H9 (cell line): ENCODE data around the gene SDK1. TPM values are rescaled to one million over a fixed set of nuclear protein-coding genes. Genes with fewer than 3 reads are reported as not detected.

ENCODE experiments used
- DNase-seq: peaks from one replicate; pipeline ENCODE4 v3.0.0-alpha.2; 2017
- H2AFZ ChIP-seq: one replicate; pipeline ENCODE4 v1.6.1; 2013; ENCODE audit warnings: mild to moderate bottlenecking, low read length, control low read depth, moderate library complexity
- H2AK5ac ChIP-seq: 2 replicates; pipeline ENCODE4 v1.6.1; 2013; ENCODE audit warnings: low read length, control low read depth, mixed read lengths; ENCODE audit not compliant: insufficient read length
- H2BK120ac ChIP-seq: one replicate; pipeline ENCODE4 v1.6.1; 2013; ENCODE audit warnings: low read depth, mild to moderate bottlenecking, low read length, control low read depth, inconsistent platforms; ENCODE audit not compliant: poor library complexity, severe bottlenecking
- H2BK12ac ChIP-seq: 2 replicates; pipeline ENCODE4 v1.6.1; 2013; ENCODE audit warnings: low read length, control low read depth, mixed read lengths, low read depth; ENCODE audit not compliant: insufficient read length
- H2BK15ac ChIP-seq: 2 replicates; pipeline ENCODE4 v1.6.1; 2013; ENCODE audit warnings: low read depth, low read length, control low read depth
- H2BK20ac ChIP-seq: one replicate; pipeline ENCODE4 v1.6.1; 2013; ENCODE audit warnings: low read depth, mild to moderate bottlenecking, low read length, control low read depth, inconsistent platforms; ENCODE audit not compliant: poor library complexity, severe bottlenecking
- H2BK5ac ChIP-seq: 2 replicates; pipeline ENCODE4 v1.6.1; 2013; ENCODE audit warnings: low read length, control low read depth, mixed read lengths; ENCODE audit not compliant: insufficient read length
- H3K14ac ChIP-seq: 2 replicates; pipeline ENCODE4 v1.6.1; 2013; ENCODE audit warnings: low read length, control low read depth; ENCODE audit not compliant: insufficient read depth
- H3K18ac ChIP-seq: 2 replicates; pipeline ENCODE4 v1.6.1; 2013; ENCODE audit warnings: low read depth, mild to moderate bottlenecking, mixed read lengths, low read length, control low read depth; ENCODE audit not compliant: insufficient read length
- H3K23ac ChIP-seq: 2 replicates; pipeline ENCODE4 v1.6.1; 2013; ENCODE audit warnings: low read length, control low read depth, mixed read lengths, low read depth; ENCODE audit not compliant: insufficient read length
- H3K23me2 ChIP-seq: 2 replicates; pipeline ENCODE4 v1.6.1; 2013; ENCODE audit warnings: low read depth, mild to moderate bottlenecking, mixed read lengths, low read length, control low read depth; ENCODE audit not compliant: insufficient read length, poor library complexity, severe bottlenecking
- H3K27ac ChIP-seq: 2 replicates; pipeline ENCODE4 v1.5.1; 2013; ENCODE audit warnings: low read length, control low read depth, mixed read lengths, low read depth; ENCODE audit not compliant: insufficient read length
- H3K27me3 ChIP-seq: 2 replicates; pipeline ENCODE4 v1.6.1; 2013; ENCODE audit warnings: low read length, control low read depth, inconsistent platforms; ENCODE audit not compliant: insufficient read depth
- H3K4ac ChIP-seq: 2 replicates; pipeline ENCODE4 v1.6.1; 2013; ENCODE audit warnings: low read depth, mild to moderate bottlenecking, control low read depth, inconsistent platforms, low read length, moderate library complexity
- H3K4me1 ChIP-seq: 2 replicates; pipeline ENCODE4 v1.6.1; 2013; ENCODE audit warnings: low read length, control low read depth, inconsistent platforms; ENCODE audit not compliant: insufficient read depth
- H3K4me2 ChIP-seq: 2 replicates; pipeline ENCODE4 v1.6.1; 2013; ENCODE audit warnings: low read length, control low read depth, mixed read lengths; ENCODE audit not compliant: insufficient read length, insufficient read depth
- H3K56ac ChIP-seq: 2 replicates; pipeline ENCODE4 v1.6.1; 2013; ENCODE audit warnings: low read depth, mild to moderate bottlenecking, mixed read lengths, low read length, control low read depth; ENCODE audit not compliant: insufficient read length
- H3K79me1 ChIP-seq: 2 replicates; pipeline ENCODE4 v1.6.1; 2013; ENCODE audit warnings: low read depth, mild to moderate bottlenecking, moderate library complexity, low read length, control low read depth, inconsistent platforms; ENCODE audit not compliant: insufficient read depth, poor library complexity, severe bottlenecking
- H3K79me2 ChIP-seq: 2 replicates; pipeline ENCODE4 v1.6.1; 2013; ENCODE audit warnings: low read length, control low read depth, inconsistent platforms; ENCODE audit not compliant: insufficient read depth
- H3K9ac ChIP-seq: 2 replicates; pipeline ENCODE4 v1.6.1; 2013; ENCODE audit warnings: low read length, control low read depth, mixed read lengths; ENCODE audit not compliant: insufficient read length; ENCODE audit errors: extremely low read depth
- H3K9me3 ChIP-seq: one replicate; pipeline ENCODE4 v1.6.1; 2013; ENCODE audit warnings: low read depth, low read length, inconsistent platforms; ENCODE audit not compliant: control insufficient read depth
- H3T11ph ChIP-seq: one replicate; pipeline ENCODE4 v1.6.1; 2013; ENCODE audit warnings: mild to moderate bottlenecking, low read length, control low read depth, inconsistent platforms
- H4K20me1 ChIP-seq: one replicate; pipeline ENCODE4 v1.6.1; 2013; ENCODE audit not compliant: control insufficient read depth, insufficient read length, insufficient read depth
- H4K5ac ChIP-seq: 2 replicates; pipeline ENCODE4 v1.6.1; 2013; ENCODE audit warnings: low read depth, mild to moderate bottlenecking, mixed read lengths, low read length, control low read depth; ENCODE audit not compliant: insufficient read length
- H4K8ac ChIP-seq: replicated peaks from 2 replicates; pipeline ENCODE4 v1.6.1; 2013; ENCODE audit warnings: low read length, control low read depth, mixed read lengths, low read depth; ENCODE audit not compliant: insufficient read length
- H4K91ac ChIP-seq: 2 replicates; pipeline ENCODE4 v1.6.1; 2013; ENCODE audit warnings: low read depth, mild to moderate bottlenecking, moderate library complexity, mixed read lengths, low read length, control low read depth; ENCODE audit not compliant: insufficient read length
- H3K27ac Mint-ChIP-seq, 3 experiments: 2 replicates in 2 of 3; 3 replicates in 1 of 3; pipeline ENCODE4 v1.8.0; 2020 to 2021; ENCODE audit warnings: mixed read lengths in 3 of 3, mild to moderate bottlenecking in 1 of 3, moderate library complexity in 1 of 3
- H3K27me3 Mint-ChIP-seq: 2 replicates; pipeline ENCODE4 v1.8.0; 2021; ENCODE audit warnings: low read depth, mild to moderate bottlenecking, moderate library complexity, mixed read lengths
- H3K36me3 Mint-ChIP-seq, 3 experiments: 2 replicates in 2 of 3; 3 replicates in 1 of 3; pipeline ENCODE4 v1.8.0; 2020 to 2021; ENCODE audit warnings: low read depth in 3 of 3, mixed read lengths in 3 of 3; ENCODE audit not compliant: insufficient read depth in 1 of 3
- H3K4me1 Mint-ChIP-seq, 2 experiments: 2 replicates each; pipeline ENCODE4 v1.8.0; 2020; ENCODE audit warnings: mixed read lengths in 2 of 2
- H3K4me3 Mint-ChIP-seq, 2 experiments: 2 replicates in 1 of 2; 3 replicates in 1 of 2; pipeline ENCODE4 v1.8.0; 2020 to 2021; ENCODE audit warnings: mild to moderate bottlenecking in 2 of 2, mixed read lengths in 2 of 2, moderate library complexity in 1 of 2
- H3K9me3 Mint-ChIP-seq, 2 experiments: 2 replicates in 1 of 2; 3 replicates in 1 of 2; pipeline ENCODE4 v1.8.0; 2020; ENCODE audit warnings: mild to moderate bottlenecking in 2 of 2, mixed read lengths in 2 of 2, moderate library complexity in 1 of 2
- WGBS: extraction: QIAGEN DNeasy Blood & Tissue Kit; methylation state at CpG from one replicate; pipeline ENCODE4 v1.1.7; 2013; ENCODE audit warnings: missing lambda C conversion rate, low lambda C conversion rate, mixed read lengths; ENCODE audit not compliant: insufficient read length; ENCODE audit errors: extremely low coverage; 5-methylcytosine and 5-hydroxymethylcytosine counted together
- total RNA-seq: library from RNA; stranded (reverse); gene quantifications from 2 replicates; pipeline ENCODE4 v1.2.1, GENCODE V29; 2021
- TF ChIP-seq, protein P1 (sequence below): fragments of 200-600 bp; sonication (generic); conservative IDR thresholded peaks from 3 replicates; pipeline ENCODE4 v1.8.0; 2021; ENCODE audit warnings: antibody characterized with exemption, mild to moderate bottlenecking

SDK1 gene
- total RNA-seq, 1 experiment from 2014 or later: 8.7 TPM

DNA sequence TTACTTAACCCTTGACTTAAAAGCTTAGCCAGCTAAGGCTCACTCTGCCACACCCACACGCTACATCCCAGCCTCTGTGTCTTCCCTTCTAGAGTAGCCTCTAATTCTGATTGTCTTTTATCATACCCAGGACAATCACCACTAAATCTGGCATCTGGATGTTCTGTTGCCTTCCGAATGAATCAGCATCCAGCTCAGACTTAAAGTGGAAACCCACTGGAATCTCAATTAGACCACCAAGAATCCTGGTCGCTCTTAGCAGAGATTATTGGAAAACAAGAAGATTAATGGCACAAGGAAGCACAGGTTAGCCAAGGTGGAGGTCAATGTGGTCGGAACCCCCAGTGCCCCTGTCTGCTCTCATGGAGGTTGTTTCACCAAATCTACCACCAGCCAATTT is 976.9 kb downstream of the SDK1 start:
- WGBS: no CpG with 5 or more reads among the region's 4 CpGs
- no peak overlapping the region for H3T11ph ChIP-seq
- H2BK120ac ChIP-seq: no peak overlapping the region
- TF ChIP-seq, protein P1, sequence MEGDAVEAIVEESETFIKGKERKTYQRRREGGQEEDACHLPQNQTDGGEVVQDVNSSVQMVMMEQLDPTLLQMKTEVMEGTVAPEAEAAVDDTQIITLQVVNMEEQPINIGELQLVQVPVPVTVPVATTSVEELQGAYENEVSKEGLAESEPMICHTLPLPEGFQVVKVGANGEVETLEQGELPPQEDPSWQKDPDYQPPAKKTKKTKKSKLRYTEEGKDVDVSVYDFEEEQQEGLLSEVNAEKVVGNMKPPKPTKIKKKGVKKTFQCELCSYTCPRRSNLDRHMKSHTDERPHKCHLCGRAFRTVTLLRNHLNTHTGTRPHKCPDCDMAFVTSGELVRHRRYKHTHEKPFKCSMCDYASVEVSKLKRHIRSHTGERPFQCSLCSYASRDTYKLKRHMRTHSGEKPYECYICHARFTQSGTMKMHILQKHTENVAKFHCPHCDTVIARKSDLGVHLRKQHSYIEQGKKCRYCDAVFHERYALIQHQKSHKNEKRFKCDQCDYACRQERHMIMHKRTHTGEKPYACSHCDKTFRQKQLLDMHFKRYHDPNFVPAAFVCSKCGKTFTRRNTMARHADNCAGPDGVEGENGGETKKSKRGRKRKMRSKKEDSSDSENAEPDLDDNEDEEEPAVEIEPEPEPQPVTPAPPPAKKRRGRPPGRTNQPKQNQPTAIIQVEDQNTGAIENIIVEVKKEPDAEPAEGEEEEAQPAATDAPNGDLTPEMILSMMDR: no peak
- no peaks in the 10 kb centered on the region for H3K79me2 ChIP-seq
- H3K4me1 Mint-ChIP-seq: no peaks in the 10 kb centered on the region
- no peak overlapping the region for H4K5ac ChIP-seq
- peaks cover 6 to 41% of the 10 kb centered on the region in 2 experiments for H3K9me3 Mint-ChIP-seq
- H2AK5ac ChIP-seq: no peak overlapping the region
- H4K8ac ChIP-seq: no peak overlapping the region
- H3K27ac ChIP-seq: no peak overlapping the region
- no peak overlapping the region for H3K4ac ChIP-seq
- H3K4me3 Mint-ChIP-seq: no peak overlapping the region
- no peaks in the 10 kb centered on the region for H3K79me1 ChIP-seq
- H2BK5ac ChIP-seq: no peak overlapping the region
- no peak overlapping the region for H2BK12ac ChIP-seq
- H3K27ac Mint-ChIP-seq: no peak overlapping the region
- H2BK20ac ChIP-seq: no peak overlapping the region
- no peaks in the 10 kb centered on the region for H4K20me1 ChIP-seq
- H3K23ac ChIP-seq: no peak overlapping the region
- H3K56ac ChIP-seq: no peak overlapping the region
- no peak overlapping the region for H3K14ac ChIP-seq
- no peak overlapping the region for H3K18ac ChIP-seq
- no peak overlapping the region for H2BK15ac ChIP-seq
- no peak overlapping the region for H4K91ac ChIP-seq
- H3K9ac ChIP-seq: no peak overlapping the region
- H3K9me3 ChIP-seq: no peaks in the 10 kb centered on the region
- H3K36me3 Mint-ChIP-seq: peaks cover 0 to 5% (median 3%) of the 10 kb centered on the region in 3 experiments; a peak in 3 of 7 replicates
- no peaks in the 10 kb centered on the region for H3K27me3 ChIP-seq
- no peak overlapping the region for H3K4me2 ChIP-seq
- no peaks in the 10 kb centered on the region for H3K4me1 ChIP-seq
- no peaks in the 10 kb centered on the region for H3K23me2 ChIP-seq
- no peak for DNase-seq
- H2AFZ ChIP-seq: no peak overlapping the region
- no peaks in the 10 kb centered on the region; the same call in none of the 2 replicates for H3K27me3 Mint-ChIP-seq
